ENCODE results near the gene REELD1.

The REELD1 gene

GRCh38 chr4:146271466-146271865 lies 57.1 kb downstream of the REELD1 start:
- no peak for DNase-seq

DNA sequence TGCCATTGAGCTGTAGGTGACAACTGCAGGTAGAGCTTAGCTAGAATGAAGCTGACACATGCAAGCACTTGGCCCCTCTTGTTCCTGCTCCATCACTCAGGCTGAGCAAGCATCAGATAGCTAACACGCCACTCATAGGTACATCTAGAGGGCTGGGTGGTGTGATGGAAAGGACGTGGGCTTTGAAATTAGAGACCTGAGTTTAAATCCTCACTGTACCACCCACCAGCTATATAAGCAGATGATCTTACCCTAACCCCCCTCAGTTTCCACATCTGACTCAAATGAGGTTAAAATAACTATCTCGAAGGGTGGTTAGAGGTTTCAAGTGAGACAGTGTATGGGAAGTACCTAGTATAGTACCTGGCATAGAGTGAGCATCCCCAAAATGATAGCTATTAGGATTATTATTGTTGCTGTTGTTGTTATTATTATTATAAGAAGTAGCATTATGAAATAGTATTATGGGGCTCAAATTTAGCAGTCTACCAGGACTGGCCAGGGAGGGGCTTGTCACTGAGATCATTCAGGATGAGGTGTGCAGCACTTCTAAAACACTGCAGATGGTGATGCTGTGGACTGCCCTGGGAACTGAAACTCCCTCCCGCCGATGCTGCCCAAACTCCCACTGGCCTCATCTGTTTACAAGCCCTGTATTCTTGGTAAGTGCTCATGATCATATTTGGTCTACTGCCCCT lies 59.0 kb downstream of the REELD1 start:
- DNase-seq = no peak

GRCh38 chr4:146274774-146275173 lies 60.4 kb downstream of the REELD1 start:
- no peak for DNase-seq

GRCh38 chr4:146275370-146275769 lies 61.0 kb downstream of the REELD1 start:
- DNase-seq = peak; percentile 73

DNA sequence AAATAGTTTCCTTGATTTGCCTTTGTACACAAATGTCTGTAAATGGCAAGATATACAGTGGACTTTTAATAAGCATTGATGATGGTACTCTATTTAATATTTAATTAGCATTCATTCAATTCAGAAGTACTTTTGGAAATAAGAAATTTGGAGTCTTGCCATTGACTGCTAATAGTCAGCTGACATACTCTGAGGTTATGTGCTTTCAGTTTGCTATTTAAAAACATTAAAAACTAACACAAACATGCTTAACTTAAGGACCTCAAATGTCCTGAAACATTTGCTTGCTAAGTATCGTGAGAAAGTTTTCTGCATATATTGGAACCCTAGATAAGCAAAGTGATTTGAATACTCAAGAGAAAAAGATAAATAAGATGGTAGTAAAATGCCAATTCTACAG lies 64.6 kb downstream of the REELD1 start:
- no peak for DNase-seq
